HG02623 (cell line): ENCODE data around the gene JUNB.
"Not testable (repeated sequence)": the region's sequence is repeated elsewhere in the genome, so short reads cannot be mapped to it uniquely, and the experiment has no call there.

Experiments
- ATAC-seq: cut with Tn5 transposase; IDR thresholded peaks from one replicate; pipeline ENCODE4 v1.9.1; 2021; ENCODE audit warnings: moderate library complexity; ENCODE audit not compliant: unreplicated experiment

JUNB gene

GRCh38 chr19:12802267-12803106 lies 11.2 kb downstream of the JUNB start:
- no peak for ATAC-seq

- no peak for ATAC-seq
Observed at GRCh38 chr19:12804051-12804450, 12.8 kb downstream of the JUNB start.

GRCh38 chr19:12806242-12807081 lies 15.2 kb downstream of the JUNB start, which contains the start of gene RNASEH2A:
Gene RNASEH2A, plus strand, starts transcription at chr19:12806584. Its CDS starts 90 bp downstream, at chr19:12806674.
- ATAC-seq = peak; percentile 72

GRCh38 chr19:12815088-12815487 lies 23.8 kb downstream of the JUNB start:
- no peak for ATAC-seq

- not testable (repeated sequence) for ATAC-seq
Observed at GRCh38 chr19:12817188-12817587, 25.9 kb downstream of the JUNB start.

GRCh38 chr19:12817810-12818209 lies 26.5 kb downstream of the JUNB start:
- ATAC-seq = not testable (repeated sequence)

GRCh38 chr19:12821761-12822160 lies 30.5 kb downstream of the JUNB start:
- no peak for ATAC-seq

- ATAC-seq = no peak
Observed at GRCh38 chr19:12825254-12826131, 34.2 kb downstream of the JUNB start.

GRCh38 chr19:12828494-12828893 lies 37.2 kb downstream of the JUNB start:
- ATAC-seq = no peak

GRCh38 chr19:12833418-12833737 lies 42.1 kb downstream of the JUNB start:
- no peak for ATAC-seq

GRCh38 chr19:12833738-12834565 lies 42.7 kb downstream of the JUNB start:
- no peak for ATAC-seq

GRCh38 chr19:12834566-12834943 lies 43.3 kb downstream of the JUNB start, which contains the start of gene RTBDN:
Gene RTBDN, minus strand, starts transcription at chr19:12834579. Its CDS starts 4,600 bp downstream, at chr19:12829979.
- ATAC-seq = no peak

GRCh38 chr19:12834976-12835757 lies 43.9 kb downstream of the JUNB start:
- ATAC-seq = no peak

- ATAC-seq = no peak
Observed at GRCh38 chr19:12836529-12836863, 45.2 kb downstream of the JUNB start.

GRCh38 chr19:12837225-12837624 lies 45.9 kb downstream of the JUNB start:
- no peak for ATAC-seq

- ATAC-seq = no peak
Observed at GRCh38 chr19:12838182-12838885, 47.0 kb downstream of the JUNB start, which contains the start of gene MAST1. Gene MAST1, plus strand, starts transcription at chr19:12838515. Its CDS starts 58 bp downstream, at chr19:12838573.

- ATAC-seq = no peak
Observed at GRCh38 chr19:12838886-12839756, 47.8 kb downstream of the JUNB start.
